SK-N-SH (cell line): ENCODE data around the gene MBTPS1. TPM values are rescaled to one million over a fixed set of nuclear protein-coding genes. Genes with fewer than 3 reads are reported as not detected.
A peak's percentile ranks its signal among the peaks of the same experiment; 100 is the strongest.

Experiments
- CTCF ChIA-PET: fragments of 300-600, 350-600 bp; formaldehyde crosslinking; extraction: SDS; loops from one replicate; lab custom pipeline; 2021; lab: Yijun Ruan, JAX
- POLR2A ChIA-PET: fragments of 350-600 bp; sonication (Branson Sonifier 250); formaldehyde crosslinking; extraction: SDS; loops from one replicate; lab custom pipeline; 2020; ENCODE audit warnings: antibody characterized with exemption, inconsistent platforms; lab: Yijun Ruan, JAX
- DNase-seq: peaks from one replicate; pipeline ENCODE4 v3.0.0; 2012
- H2AFZ ChIP-seq: fragments of 200-600 bp; sonication (generic); 2 replicates; pipeline ENCODE4 v1.8.1; 2016; ENCODE audit warnings: antibody characterized with exemption, mild to moderate bottlenecking, low read depth
- H3F3A ChIP-seq: fragments of 200-600 bp; sonication (generic); replicated peaks from 2 replicates; pipeline ENCODE3; 2016; ENCODE audit warnings: antibody characterized with exemption, mild to moderate bottlenecking; ENCODE audit not compliant: insufficient read depth
- H3K27ac ChIP-seq, 2 experiments: fragments of 200-500 bp in 1 of 2; fragments of 200-600 bp in 1 of 2; sonication (Bioruptor generic) in 1 of 2; sonication (generic), shearing (Covaris generic) in 1 of 2; 2 replicates each; pipeline versions ENCODE4 v1.5.1 to v1.6.1; 2014 to 2016; ENCODE audit warnings: low read depth in 2 of 2, inconsistent platforms in 1 of 2, low read length in 1 of 2, mild to moderate bottlenecking in 1 of 2, mixed read lengths in 1 of 2
- H3K27me3 ChIP-seq: fragments of 200-600 bp; sonication (generic), shearing (Covaris generic); 2 replicates; pipeline ENCODE4 v1.6.1; 2016; ENCODE audit warnings: mixed run types; ENCODE audit not compliant: insufficient read depth
- H3K36me3 ChIP-seq, 2 experiments: fragments of 200-500 bp in 1 of 2; fragments of 200-600 bp in 1 of 2; sonication (Bioruptor generic) in 1 of 2; sonication (generic) in 1 of 2; replicated peaks in 1 of 2; 2 replicates each; pipeline versions ENCODE3 to v1.5.1; 2014 to 2016; ENCODE audit warnings: low read length in 1 of 2, mild to moderate bottlenecking in 1 of 2; ENCODE audit not compliant: insufficient read depth in 2 of 2, control insufficient read depth in 1 of 2
- H3K4me1 ChIP-seq, 2 experiments: fragments of 200-500 bp in 1 of 2; fragments of 200-600 bp in 1 of 2; sonication (Bioruptor generic) in 1 of 2; sonication (generic), shearing (Covaris generic) in 1 of 2; 2 replicates each; pipeline versions ENCODE4 v1.5.1 to v1.6.1; 2014 to 2016; ENCODE audit warnings: low read depth in 1 of 2, low read length in 1 of 2, mixed run types in 1 of 2; ENCODE audit not compliant: insufficient read depth in 2 of 2, control insufficient read depth in 1 of 2
- H3K4me2 ChIP-seq: fragments of 200-600 bp; sonication (generic), shearing (Covaris generic); 2 replicates; pipeline ENCODE4 v1.6.1; 2017; ENCODE audit warnings: mixed run types
- H3K4me3 ChIP-seq, 2 experiments: fragments of 200-500 bp in 1 of 2; fragments of 200-600 bp in 1 of 2; sonication (Bioruptor generic) in 1 of 2; sonication (generic), shearing (Covaris generic) in 1 of 2; 2 replicates each; pipeline versions ENCODE4 v1.5.1 to v1.8.1; 2014 to 2016; ENCODE audit warnings: low read depth in 2 of 2, inconsistent platforms in 1 of 2, low read length in 1 of 2, mild to moderate bottlenecking in 1 of 2, mixed read lengths in 1 of 2, moderate library complexity in 1 of 2
- H3K79me2 ChIP-seq: fragments of 200-600 bp; sonication (generic); 2 replicates; pipeline ENCODE4 v1.8.1; 2017; ENCODE audit warnings: mild to moderate bottlenecking; ENCODE audit not compliant: insufficient read depth
- H3K9ac ChIP-seq: fragments of 200-600 bp; sonication (generic); 2 replicates; pipeline ENCODE4 v1.6.1; 2017; ENCODE audit warnings: mixed run types
- H3K9me2 ChIP-seq: fragments of 200-600 bp; sonication (generic); 2 replicates; pipeline ENCODE4 v1.6.1; 2017; ENCODE audit warnings: mixed run types
- H3K9me3 ChIP-seq: fragments of 200-600 bp; sonication (generic); 2 replicates; pipeline ENCODE4 v1.6.1; 2017; ENCODE audit warnings: mixed run types, mild to moderate bottlenecking, moderate library complexity
- H4K20me1 ChIP-seq: fragments of 200-600 bp; sonication (generic); 2 replicates; pipeline ENCODE4 v1.6.1; 2017; ENCODE audit warnings: mild to moderate bottlenecking, mixed run types; ENCODE audit not compliant: insufficient read depth
- CTCF ChIP-seq: fragments of 200-600 bp; sonication (generic); IDR thresholded peaks from 2 replicates; pipeline ENCODE4 v1.6.1; 2017; ENCODE audit warnings: antibody characterized with exemption, mild to moderate bottlenecking, moderate library complexity
- ELF1 ChIP-seq: IDR thresholded peaks from 2 replicates; pipeline ENCODE4 v1.4.0; 2012
- FOXJ3 ChIP-seq: sonication (generic); formaldehyde crosslinking; IDR thresholded peaks from 2 replicates; pipeline ENCODE4 v1.5.1; 2020; ENCODE audit warnings: mild to moderate bottlenecking, missing genetic modification reagents
- GABPA ChIP-seq: IDR thresholded peaks from 2 replicates; pipeline ENCODE4 v1.4.0; 2012; ENCODE audit warnings: low read depth, mild to moderate bottlenecking
- NFIC ChIP-seq: IDR thresholded peaks from 2 replicates; pipeline ENCODE4 v1.4.0; 2012; ENCODE audit warnings: borderline replicate concordance
- PBX3 ChIP-seq: IDR thresholded peaks from 2 replicates; pipeline ENCODE4; 2012
- RAD21 ChIP-seq: IDR thresholded peaks from 2 replicates; pipeline ENCODE4 v1.6.1; 2012; ENCODE audit warnings: mild to moderate bottlenecking, low read length
- RCOR1 ChIP-seq: fragments of 150-350 bp; IDR thresholded peaks from 2 replicates; pipeline ENCODE4 v1.6.1; 2017; ENCODE audit warnings: antibody characterized with exemption, low read length
- RFX5 ChIP-seq: IDR thresholded peaks from 2 replicates; pipeline ENCODE4 v1.6.1; 2012; ENCODE audit warnings: mild to moderate bottlenecking, improper control_type of control experiment, low read length
- SMC3 ChIP-seq: IDR thresholded peaks from 2 replicates; pipeline ENCODE4 v1.6.1; 2012; ENCODE audit warnings: low read depth, low read length, improper control_type of control experiment
- TAF1 ChIP-seq: IDR thresholded peaks from 2 replicates; pipeline ENCODE4 v1.6.1; 2012; ENCODE audit warnings: low read depth, mild to moderate bottlenecking, low read length, moderate library complexity, borderline replicate concordance
- TCF12 ChIP-seq: IDR thresholded peaks from 2 replicates; pipeline ENCODE4 v1.4.0; 2012
- ZBTB33 ChIP-seq: IDR thresholded peaks from 2 replicates; pipeline ENCODE4 v1.4.0; 2012; ENCODE audit warnings: low read depth, borderline replicate concordance
- WGBS: methylation state at CpG from one replicate; pipeline ENCODE4 v1.1.6; 2017; ENCODE audit warnings: low lambda C conversion rate; 5-methylcytosine and 5-hydroxymethylcytosine counted together
- polyA plus RNA-seq, 3 experiments: library from polyadenylated mRNA; depleted of rRNA; stranded (reverse); fragments of >200 nt; gene quantifications; 2 replicates each; pipeline ENCODE4 v1.2.3, GENCODE V29; 2012

MBTPS1 gene
- polyA plus RNA-seq, 1 of the 3 experiments (the other 2 are of a cell fraction): 84.9 TPM

- no peak for TF ChIP-seq ZBTB33
- TF ChIP-seq PBX3: no peak
- TF ChIP-seq, all 33 proteins: peak for 0
Measured at GRCh38 chr16:84068041-84068440, 48.7 kb downstream of the MBTPS1 start (continued).

GRCh38 chr16:84067640-84068039 is 49.1 kb downstream of the MBTPS1 start:
- no peaks in the 10 kb centered on the region for H3K9me2 ChIP-seq
- no peak overlapping the region for H3K4me2 ChIP-seq
- H4K20me1 ChIP-seq: no peaks in the 10 kb centered on the region
- ChIA-PET POLR2A (no interaction called here), CTCF (interaction anchor here (2.7 to 21.4 kb wide), 4 partner anchors 16 to 141 kb away, joined by 10 to 470 read pairs (median 94); partner anchors contain the start of genes OSGIN1 and SLC38A8)
- no peak overlapping the region for H3K9ac ChIP-seq
- no peak for DNase-seq
- 90% methylated on average over 9 of the region's 9 CpGs for WGBS
- no peaks in the 10 kb centered on the region for H3K9me3 ChIP-seq
- peaks cover 55 to 81% of the 10 kb centered on the region in 2 experiments for H3K36me3 ChIP-seq
- H3K4me3 ChIP-seq: no peak overlapping the region
- no peaks in the 10 kb centered on the region for H3K79me2 ChIP-seq
- peaks cover 5 to 6% of the 10 kb centered on the region in 2 experiments; a peak in 2 of 4 replicates for H3K4me1 ChIP-seq
- H3K27me3 ChIP-seq: no peaks in the 10 kb centered on the region
- peaks cover 16% of the 10 kb centered on the region for H3F3A ChIP-seq
- H2AFZ ChIP-seq: no peak overlapping the region
- TF ChIP-seq FOXJ3 (CRISPR knock-in tag) (no peak), ELF1 (no peak), NFIC (no peak), TAF1 (no peak), TCF12 (no peak)
- H3K27ac ChIP-seq: no peak overlapping the region

- TF ChIP-seq GABPA (no peak), CTCF (peak; percentile 76), RCOR1 (no peak), RFX5 (no peak), SMC3 (peak; percentile 82), RAD21 (peak; percentile 78)
- TF ChIP-seq, all 33 proteins: peak for 3
- H3K9me2 ChIP-seq: no peaks in the 10 kb centered on the region
- H3F3A ChIP-seq: peaks cover 16% of the 10 kb centered on the region
- CTCF ChIA-PET: interaction anchor here (0.6 to 21.4 kb wide), 57 partner anchors 9 to 1755 kb away, joined by 3 to 470 read pairs (median 4); partner anchors contain the start of genes MBTPS1, OSGIN1, SLC38A8 and TAF1C
- H3K4me3 ChIP-seq: no peak overlapping the region
- POLR2A ChIA-PET: no interaction called here
- no peak overlapping the region for H3K4me2 ChIP-seq
- peak; percentile 63 for DNase-seq
- no peaks in the 10 kb centered on the region for H3K27me3 ChIP-seq
- H3K36me3 ChIP-seq: peaks cover 46 to 78% of the 10 kb centered on the region in 2 experiments
- H3K79me2 ChIP-seq: no peaks in the 10 kb centered on the region
- H3K27ac ChIP-seq: no peak overlapping the region
- H3K9ac ChIP-seq: no peak overlapping the region
- H3K4me1 ChIP-seq: peaks cover 0 to 6% of the 10 kb centered on the region in 2 experiments; a peak in 2 of 4 replicates
- no peaks in the 10 kb centered on the region for H3K9me3 ChIP-seq
- WGBS: 33% methylated on average over 12 of the region's 12 CpGs
- H4K20me1 ChIP-seq: peaks cover 4% of the 10 kb centered on the region; the same call in 1 of the 2 replicates
- H2AFZ ChIP-seq: no peak overlapping the region
Measured at GRCh38 chr16:84065536-84066132, 51.1 kb downstream of the MBTPS1 start.
